HG02798 (cell line): ENCODE data around the gene ULK4.
"Not testable (repeated sequence)": the region's sequence is repeated elsewhere in the genome, so short reads cannot be mapped to it uniquely, and the experiment has no call there.

Source experiments
- ATAC-seq: cut with Tn5 transposase; IDR thresholded peaks from one replicate; pipeline ENCODE4 v1.9.1; 2021; ENCODE audit warnings: mild to moderate bottlenecking; ENCODE audit not compliant: unreplicated experiment, poor library complexity

The ULK4 gene

GRCh38 chr3:41290306-41290705 is 671.6 kb downstream of the ULK4 start:
- no peak for ATAC-seq

- no peak for ATAC-seq
Measured at GRCh38 chr3:41288785-41289184, 673.1 kb downstream of the ULK4 start.

- ATAC-seq: no peak
Measured at GRCh38 chr3:41286305-41286704, 675.6 kb downstream of the ULK4 start.

- ATAC-seq: not testable (repeated sequence)
Measured at GRCh38 chr3:41284934-41285333, 677.0 kb downstream of the ULK4 start.

- no peak for ATAC-seq
Measured at GRCh38 chr3:41277790-41278465, 684.0 kb downstream of the ULK4 start.

GRCh38 chr3:41276191-41276590 is 685.7 kb downstream of the ULK4 start:
- no peak for ATAC-seq

GRCh38 chr3:41274944-41275668 is 686.8 kb downstream of the ULK4 start:
- no peak for ATAC-seq

- no peak for ATAC-seq
Measured at GRCh38 chr3:41272667-41273066, 689.2 kb downstream of the ULK4 start.

GRCh38 chr3:41267975-41268640 is 693.8 kb downstream of the ULK4 start:
- no peak for ATAC-seq

- ATAC-seq: no peak
Measured at GRCh38 chr3:41265823-41266273, 696.1 kb downstream of the ULK4 start.

- ATAC-seq: no peak
Measured at GRCh38 chr3:41265011-41265545, 696.8 kb downstream of the ULK4 start.

GRCh38 chr3:41260063-41260450 is 701.8 kb downstream of the ULK4 start:
- ATAC-seq: no peak

- no peak for ATAC-seq
Measured at GRCh38 chr3:41259449-41260062, 702.3 kb downstream of the ULK4 start.

GRCh38 chr3:41258239-41258800 is 703.6 kb downstream of the ULK4 start:
- ATAC-seq: no peak

GRCh38 chr3:41251593-41251992 is 710.3 kb downstream of the ULK4 start:
- no peak for ATAC-seq

- no peak for ATAC-seq
Measured at GRCh38 chr3:41250825-41251224, 711.1 kb downstream of the ULK4 start.

- ATAC-seq: no peak
Measured at GRCh38 chr3:41249318-41249717, 712.6 kb downstream of the ULK4 start.

- no peak for ATAC-seq
Measured at GRCh38 chr3:41248525-41248924, 713.4 kb downstream of the ULK4 start.

- no peak for ATAC-seq
Measured at GRCh38 chr3:41247055-41248004, 714.6 kb downstream of the ULK4 start.
